MM.1S (cell line): ENCODE results near the gene SIDT1.

Experiments
- DNase-seq: peaks from one replicate; pipeline ENCODE4 v3.0.0-alpha.2; 2015
- H2AFZ ChIP-seq: fragments of 300-600 bp; sonication (generic); 2 replicates; pipeline ENCODE4 v1.6.0; 2016; ENCODE audit warnings: antibody characterized with exemption, low read length
- H3F3A ChIP-seq: fragments of 300-600 bp; sonication (generic); 2 replicates; pipeline ENCODE4 v1.6.1; 2016; ENCODE audit warnings: mild to moderate bottlenecking, antibody characterized with exemption, low read length, moderate library complexity, mixed read lengths; ENCODE audit not compliant: insufficient read depth
- H3K27ac ChIP-seq: fragments of 300-600 bp; sonication (generic); 2 replicates; pipeline ENCODE4 v1.5.1; 2016; ENCODE audit warnings: mild to moderate bottlenecking, low read length
- H3K27me3 ChIP-seq: fragments of 300-600 bp; sonication (generic); replicated peaks from 2 replicates; pipeline ENCODE4 v1.6.0; 2016; ENCODE audit warnings: low read length; ENCODE audit not compliant: insufficient read depth
- H3K36me3 ChIP-seq: fragments of 300-600 bp; sonication (generic); replicated peaks from 2 replicates; pipeline ENCODE4 v1.6.1; 2016; ENCODE audit warnings: mild to moderate bottlenecking, low read length, mixed read lengths; ENCODE audit not compliant: insufficient read depth
- H3K4me1 ChIP-seq: fragments of 300-600 bp; sonication (generic); 2 replicates; pipeline ENCODE4 v1.6.1; 2016; ENCODE audit warnings: low read length, mixed read lengths
- H3K4me2 ChIP-seq: fragments of 300-600 bp; sonication (generic); 2 replicates; pipeline ENCODE4 v1.6.0; 2016; ENCODE audit warnings: low read depth, low read length
- H3K4me3 ChIP-seq: fragments of 300-600 bp; sonication (generic); 2 replicates; pipeline ENCODE4 v1.5.1; 2016; ENCODE audit warnings: low read length, mixed read lengths
- H3K79me2 ChIP-seq: fragments of 300-600 bp; sonication (generic); 2 replicates; pipeline ENCODE4 v1.6.1; 2016; ENCODE audit warnings: mixed run types, low read length, mixed read lengths
- H3K9ac ChIP-seq: fragments of 300-600 bp; sonication (generic); 2 replicates; pipeline ENCODE4 v1.6.1; 2016; ENCODE audit warnings: low read length, mixed read lengths
- H3K9me2 ChIP-seq: fragments of 300-600 bp; sonication (generic); replicated peaks from 2 replicates; pipeline ENCODE4 v1.6.1; 2016; ENCODE audit warnings: mild to moderate bottlenecking, low read length, mixed read lengths; ENCODE audit not compliant: insufficient read depth
- H3K9me3 ChIP-seq: fragments of 300-600 bp; sonication (generic); replicated peaks from 2 replicates; pipeline ENCODE4 v1.6.1; 2016; ENCODE audit warnings: mild to moderate bottlenecking, low read length, mixed read lengths; ENCODE audit not compliant: insufficient read depth
- H4K20me1 ChIP-seq: fragments of 300-600 bp; sonication (generic); 2 replicates; pipeline ENCODE4 v1.6.1; 2016; ENCODE audit warnings: mild to moderate bottlenecking, low read length, moderate library complexity, mixed read lengths; ENCODE audit not compliant: insufficient read depth
- CTCF ChIP-seq: fragments of 300-600 bp; sonication (generic); IDR thresholded peaks from 2 replicates; pipeline ENCODE4 v1.5.1; 2016; ENCODE audit warnings: antibody characterized with exemption, low read length, mixed read lengths
- EZH2 ChIP-seq: fragments of 300-600 bp; sonication (generic); optimal IDR thresholded peaks from 2 replicates; pipeline ENCODE3; 2017; ENCODE audit warnings: low read depth, mild to moderate bottlenecking, antibody characterized with exemption, low read length, mixed read lengths
- EZH2phosphoT487 ChIP-seq: fragments of 300-600 bp; sonication (generic); IDR thresholded peaks from 2 replicates; pipeline ENCODE4 v1.6.1; 2018; ENCODE audit warnings: antibody characterized with exemption, low read length

Gene SIDT1

GRCh38 chr3:113536627-113537101 is 4.3 kb downstream of the SIDT1 start:
- Histone ChIP-seq H3K9me3 (no peaks in the 10 kb centered on the region), H3K4me1 (peaks cover 11% of the 10 kb centered on the region; the same call in 1 of the 2 replicates), H3K36me3 (no peaks in the 10 kb centered on the region), H3K27ac (no peak overlapping the region), H3K27me3 (no peaks in the 10 kb centered on the region), H3K9ac (no peak overlapping the region), H3K79me2 (peaks cover 49% of the 10 kb centered on the region), H4K20me1 (no peaks in the 10 kb centered on the region), H3K4me2 (no peak overlapping the region), H3K9me2 (no peaks in the 10 kb centered on the region), H2AFZ (no peak overlapping the region), H3F3A (peaks cover 14% of the 10 kb centered on the region), H3K4me3 (no peak overlapping the region)
- no peak for TF ChIP-seq EZH2phosphoT487
- no peak for TF ChIP-seq CTCF
- no peak for TF ChIP-seq EZH2
- DNase-seq, result no peak

GRCh38 chr3:113537155-113537554 is 4.8 kb downstream of the SIDT1 start:
- Histone ChIP-seq H2AFZ (no peak overlapping the region), H3K9me3 (no peaks in the 10 kb centered on the region), H3K4me2 (no peak overlapping the region), H3K4me3 (no peak overlapping the region), H3K9ac (no peak overlapping the region), H3F3A (peaks cover 9% of the 10 kb centered on the region), H3K4me1 (peaks cover 11% of the 10 kb centered on the region; the same call in 1 of the 2 replicates), H4K20me1 (no peaks in the 10 kb centered on the region), H3K27ac (no peak overlapping the region), H3K27me3 (no peaks in the 10 kb centered on the region), H3K36me3 (no peaks in the 10 kb centered on the region), H3K9me2 (no peaks in the 10 kb centered on the region), H3K79me2 (peaks cover 49% of the 10 kb centered on the region)
- DNase-seq, result no peak
- TF ChIP-seq EZH2 (no peak), CTCF (no peak), EZH2phosphoT487 (no peak)

- H2AFZ ChIP-seq, result no peak overlapping the region
Measured at GRCh38 chr3:113541519-113541918, 9.2 kb downstream of the SIDT1 start.

More at GRCh38 chr3:113541519-113541918, 9.2 kb downstream of the SIDT1 start:
- H4K20me1 ChIP-seq, result no peaks in the 10 kb centered on the region
- H3K27ac ChIP-seq, result no peak overlapping the region
- H3K36me3 ChIP-seq, result no peaks in the 10 kb centered on the region
- H3K4me1 ChIP-seq, result peaks cover 9% of the 10 kb centered on the region; the same call in 1 of the 2 replicates
- peaks cover 20% of the 10 kb centered on the region for H3K79me2 ChIP-seq
- TF ChIP-seq EZH2 (no peak), EZH2phosphoT487 (no peak), CTCF (no peak)
- no peak overlapping the region for H3K9ac ChIP-seq
- DNase-seq, result no peak
- no peaks in the 10 kb centered on the region for H3K9me3 ChIP-seq
- no peaks in the 10 kb centered on the region for H3K9me2 ChIP-seq
- no peaks in the 10 kb centered on the region for H3K27me3 ChIP-seq
- H3K4me2 ChIP-seq, result no peak overlapping the region
- H3K4me3 ChIP-seq, result no peak overlapping the region
- H3F3A ChIP-seq, result peaks cover 15% of the 10 kb centered on the region
